GM18907 (cell line): Measurements from ENCODE around the gene FAM20C.

Experiments
- ATAC-seq: cut with Tn5 transposase; IDR thresholded peaks from one replicate; pipeline ENCODE4 v1.9.1; 2021; ENCODE audit warnings: mild to moderate bottlenecking, moderate library complexity; ENCODE audit not compliant: unreplicated experiment

Gene FAM20C

DNA sequence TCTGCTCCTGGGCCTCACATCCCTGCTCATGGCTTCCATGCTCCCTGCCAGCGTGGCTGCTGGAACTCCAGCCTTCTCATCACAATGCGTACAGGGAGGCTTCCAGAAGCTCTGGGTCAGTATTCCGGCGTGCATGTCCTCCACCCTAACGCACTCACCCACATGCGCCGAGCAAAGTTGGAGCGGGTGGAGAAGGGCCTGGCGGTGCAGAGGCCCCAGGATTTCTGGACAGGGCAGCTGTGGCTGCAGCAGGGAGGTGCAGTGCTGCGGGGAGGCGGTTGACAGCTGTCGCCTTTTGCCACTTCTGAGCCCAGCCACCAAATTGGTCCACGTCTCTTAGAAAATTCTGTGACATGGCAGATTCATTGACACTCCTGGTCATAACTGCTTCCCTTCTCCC lies 33.6 kb upstream of the FAM20C start:
- no peak for ATAC-seq

DNA sequence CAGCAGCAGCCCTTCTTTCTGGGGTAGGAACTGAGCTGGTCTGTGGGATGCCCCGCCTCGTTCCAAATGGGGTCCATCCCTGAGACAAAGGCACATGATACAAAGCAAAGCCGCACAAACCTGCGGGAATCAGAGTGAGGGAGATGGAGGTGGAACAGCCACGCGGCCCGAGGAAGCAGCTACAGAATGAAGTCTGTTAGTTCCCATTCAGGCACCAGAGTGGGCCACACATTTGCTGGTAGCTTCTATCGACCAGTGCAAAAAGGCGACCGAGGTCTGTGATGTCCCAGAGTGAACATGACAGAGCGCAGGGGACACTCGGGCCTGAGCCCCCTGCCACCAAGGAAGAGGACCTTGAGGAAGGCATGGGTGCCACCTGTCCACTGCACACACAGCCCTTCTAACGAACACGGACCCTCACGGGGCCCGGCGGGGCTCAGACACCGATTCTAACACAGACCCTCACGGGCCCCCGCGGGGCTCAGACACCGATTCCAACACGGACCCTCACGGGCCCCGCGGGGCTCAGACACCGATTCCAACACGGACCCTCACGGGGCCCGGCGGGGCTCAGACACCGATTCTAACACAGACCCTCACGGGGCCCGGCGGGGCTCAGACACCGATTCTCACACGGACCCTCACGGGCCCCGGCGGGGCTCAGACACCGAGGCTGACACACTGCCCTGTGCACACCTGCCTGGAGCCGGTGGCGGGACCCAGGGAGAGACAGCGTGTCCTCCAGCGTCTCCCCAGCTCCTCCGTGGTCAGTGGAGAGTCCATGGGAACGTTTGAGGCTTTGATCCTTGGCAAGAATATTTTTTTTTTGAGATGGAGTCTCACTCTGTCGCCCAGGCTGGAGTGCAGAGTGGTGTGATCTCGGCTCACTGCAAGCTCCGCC lies 32.8 kb upstream of the FAM20C start:
- no peak for ATAC-seq

GRCh38 chr7:160958-161725 lies 31.2 kb upstream of the FAM20C start:
- no peak for ATAC-seq

DNA sequence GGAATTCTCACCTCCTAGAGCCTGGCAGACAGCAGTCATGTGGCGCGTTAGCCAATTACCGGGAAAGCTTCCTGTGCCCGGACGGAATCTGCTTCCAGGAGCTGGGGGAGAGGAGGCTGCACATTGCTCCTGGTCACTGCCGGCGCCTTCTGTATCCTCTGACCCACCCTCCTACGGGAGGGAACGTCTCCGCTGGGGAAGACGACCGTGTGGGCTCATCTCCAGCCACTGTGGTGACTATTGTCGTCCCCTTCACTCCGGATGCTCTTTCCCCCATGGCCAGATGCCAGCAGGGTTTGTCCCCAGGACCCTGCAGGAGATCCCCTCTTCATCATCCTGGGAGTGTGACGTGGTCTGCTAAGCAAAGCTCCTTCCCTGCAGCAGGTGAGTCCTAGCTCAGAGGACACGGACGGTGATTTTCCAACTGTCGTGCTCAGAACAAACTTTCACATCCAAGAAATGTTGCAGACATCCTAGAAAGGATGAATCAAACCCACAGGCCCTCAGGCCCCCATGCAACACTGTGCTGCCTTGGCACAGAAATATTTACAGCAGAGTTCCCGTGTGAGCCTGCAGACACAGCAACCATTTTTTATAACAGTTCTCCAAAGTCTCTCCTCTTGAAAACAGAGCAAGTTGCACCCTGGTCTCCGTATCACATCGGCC lies 29.6 kb upstream of the FAM20C start:
- ATAC-seq: no peak

- no peak for ATAC-seq
Observed at GRCh38 chr7:163298-163695, 29.1 kb upstream of the FAM20C start.

DNA sequence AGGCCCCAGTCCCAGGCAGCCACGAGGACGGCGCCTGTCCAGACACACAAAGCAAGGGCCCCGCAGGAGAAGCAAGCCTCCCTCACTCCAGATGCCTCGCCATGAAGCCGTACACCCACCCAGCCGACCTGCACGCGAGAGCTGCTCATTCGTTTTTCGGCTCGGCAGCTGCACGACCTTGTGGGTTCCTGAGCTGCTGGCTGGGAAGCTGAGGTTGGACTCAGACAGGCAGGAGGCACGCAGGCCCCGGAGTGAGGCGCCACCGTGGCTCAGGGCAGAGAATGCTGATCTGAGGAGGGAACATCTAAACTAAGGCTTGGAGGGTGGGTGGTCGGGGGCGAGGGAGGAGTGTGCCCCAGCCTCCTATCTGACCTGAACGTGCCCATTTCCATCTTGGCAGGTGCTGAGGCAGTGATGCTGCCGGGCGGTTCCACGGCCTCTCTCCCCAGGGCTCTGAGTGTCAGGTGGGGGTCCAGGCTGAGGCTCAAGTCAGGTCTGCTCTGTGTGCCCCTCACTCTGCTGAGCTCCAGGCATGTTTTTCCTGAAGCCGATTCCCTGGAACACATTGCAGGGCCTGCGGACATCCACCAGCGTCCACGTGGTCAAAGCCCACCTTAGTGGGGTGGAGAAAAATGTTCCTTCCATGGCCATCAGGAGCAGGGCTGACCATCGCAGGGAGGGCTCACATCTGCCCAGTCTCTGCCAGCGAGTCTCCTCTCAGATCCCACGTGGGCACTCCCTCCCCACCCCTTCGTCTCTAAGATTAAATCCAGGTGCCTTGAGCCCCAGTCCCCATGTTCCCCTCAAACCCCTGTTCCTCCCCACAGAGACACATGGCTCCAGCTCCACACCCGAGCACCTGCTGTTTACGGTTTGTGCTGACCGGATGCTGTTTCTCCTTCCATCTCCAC lies 28.1 kb upstream of the FAM20C start:
- no peak for ATAC-seq

- no peak for ATAC-seq
Observed at GRCh38 chr7:164882-165660, 27.3 kb upstream of the FAM20C start.

DNA sequence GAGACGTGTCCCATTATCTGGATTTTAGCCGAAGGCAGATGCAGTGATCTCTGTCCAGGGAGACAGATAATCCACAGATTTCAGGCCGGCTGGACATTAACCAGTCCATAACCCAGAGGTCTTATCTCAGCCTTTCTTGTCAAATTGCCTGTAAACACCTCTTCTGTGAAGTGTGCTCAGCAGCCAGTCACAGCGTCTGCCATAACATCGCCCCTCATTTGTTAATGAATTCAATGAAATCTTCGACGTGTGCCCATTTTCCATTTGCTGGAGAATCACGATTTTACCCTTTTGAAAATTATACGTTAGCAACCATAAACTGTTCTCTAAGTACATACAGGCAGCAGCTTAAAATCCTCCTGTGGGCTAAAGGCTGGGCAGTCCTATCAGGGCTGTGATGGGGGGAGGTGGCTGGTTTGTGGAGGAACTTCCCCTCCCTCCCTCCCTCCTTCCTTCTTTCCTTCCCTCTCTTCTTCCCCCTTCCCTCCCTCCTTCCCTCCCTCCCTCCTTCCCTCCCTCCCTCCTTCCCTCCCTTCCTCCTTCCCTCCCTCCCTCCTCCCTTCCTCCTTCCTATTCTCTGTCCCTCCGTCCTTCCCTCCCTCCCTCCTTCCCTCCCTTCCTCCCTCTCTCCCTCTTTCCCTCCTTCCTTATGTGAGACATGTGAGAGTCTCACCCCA lies 26.6 kb upstream of the FAM20C start:
- no peak for ATAC-seq

DNA sequence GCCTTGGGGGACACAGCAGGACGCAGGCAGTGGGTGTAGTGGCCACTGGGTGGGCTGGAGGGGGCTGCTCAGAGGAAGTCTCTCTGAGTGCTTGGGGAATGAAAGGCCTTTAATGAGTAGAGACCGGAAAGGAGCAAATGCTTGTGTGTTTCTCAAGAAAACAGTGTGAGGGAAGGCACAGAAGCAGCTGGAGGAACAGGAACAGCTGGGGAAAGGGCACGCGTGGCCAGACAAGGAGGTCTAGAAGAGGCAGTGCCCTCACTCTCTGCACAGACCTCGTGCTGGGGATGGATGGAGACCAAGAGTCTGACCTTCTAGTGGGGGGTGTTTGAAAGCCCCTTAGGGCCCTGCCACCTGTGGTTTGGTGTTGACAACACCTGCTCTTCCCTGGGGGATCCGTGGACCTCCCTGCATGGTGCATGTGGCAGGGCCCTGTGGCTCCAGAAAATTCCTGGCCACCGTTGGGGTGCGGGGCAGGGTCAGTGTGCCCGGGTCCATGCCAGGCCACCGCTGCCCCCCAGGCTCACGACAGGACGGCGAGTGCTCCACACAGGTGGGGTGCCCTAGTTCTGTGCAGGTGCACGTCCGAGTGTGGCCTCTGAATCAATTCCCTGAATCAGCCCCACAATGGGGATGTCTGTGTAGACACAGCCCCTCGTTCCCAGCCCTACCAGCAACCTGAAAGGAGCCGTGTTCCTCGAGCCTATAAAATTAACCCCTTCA lies 25.9 kb upstream of the FAM20C start:
- no peak for ATAC-seq

GRCh38 chr7:167090-167855 lies 25.1 kb upstream of the FAM20C start:
- ATAC-seq: no peak

- ATAC-seq: no peak
Observed at GRCh38 chr7:167976-168791, 24.2 kb upstream of the FAM20C start.

- ATAC-seq: no peak
Observed at GRCh38 chr7:169276-170172, 22.8 kb upstream of the FAM20C start.

GRCh38 chr7:170551-171363 lies 21.6 kb upstream of the FAM20C start:
- no peak for ATAC-seq

DNA sequence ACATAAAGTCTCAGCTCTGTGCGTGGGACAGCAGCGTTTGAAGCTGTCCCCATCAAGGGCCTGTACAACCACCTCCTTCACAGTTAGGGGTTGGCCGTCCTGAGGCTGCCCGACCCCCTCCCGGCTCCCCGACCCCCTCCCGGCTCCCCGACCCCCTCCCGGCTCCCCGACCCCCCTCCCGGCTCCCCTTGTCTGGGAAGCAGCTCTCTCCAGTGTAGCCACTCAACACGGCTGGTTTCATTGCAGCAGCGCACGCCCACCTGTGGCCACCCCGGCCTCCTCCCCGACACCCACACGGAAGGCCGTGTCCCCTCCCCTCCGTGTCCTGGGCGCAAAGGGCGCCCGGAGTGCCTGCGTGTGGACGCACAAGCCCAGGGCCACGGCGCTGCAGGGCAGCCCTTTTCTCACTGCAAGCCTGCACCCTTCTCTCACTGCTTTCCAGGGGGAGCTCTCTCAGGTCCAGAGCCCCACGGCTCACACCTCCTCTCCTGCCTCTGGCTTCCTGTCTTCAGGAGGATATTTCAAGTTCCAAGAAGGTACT lies 20.9 kb upstream of the FAM20C start:
- ATAC-seq: no peak
